Endometrium (tissue), 2 donors: Measurements from ENCODE around the gene LIM2.
"Not testable (repeated sequence)": the region's sequence is repeated elsewhere in the genome, so short reads cannot be mapped to it uniquely, and the experiment has no call there.

ENCODE experiments used
- FAIRE-seq: peaks from 2 replicates; lab custom pipeline; 2012; peaks lifted over from hg19 to GRCh38; lab: Jason Lieb, UNC
- donor health status: control.
- donor health status: control.

Gene LIM2

GRCh38 chr19:51387924-51388389 is at the start of gene LIM2:
Gene LIM2, minus strand, starts transcription at chr19:51387974. Its CDS starts 531 bp downstream, at chr19:51387443.
- no peak for FAIRE-seq

- no peak for FAIRE-seq
Measured at GRCh38 chr19:51434456-51434855, 46.7 kb upstream of the LIM2 start.

- no peak for FAIRE-seq
Measured at GRCh38 chr19:51433043-51433442, 45.3 kb upstream of the LIM2 start.

GRCh38 chr19:51431124-51431523 is 43.4 kb upstream of the LIM2 start:
- FAIRE-seq = no peak

GRCh38 chr19:51430221-51430620 is 42.4 kb upstream of the LIM2 start:
- FAIRE-seq = no peak

- FAIRE-seq = no peak
Measured at GRCh38 chr19:51427201-51427600, 39.4 kb upstream of the LIM2 start.

- no peak for FAIRE-seq
Measured at GRCh38 chr19:51422053-51422448, 34.3 kb upstream of the LIM2 start.

GRCh38 chr19:51421229-51422052 is 33.7 kb upstream of the LIM2 start:
- no peak for FAIRE-seq

GRCh38 chr19:51420511-51420910 is 32.7 kb upstream of the LIM2 start:
- FAIRE-seq = not testable (repeated sequence)

GRCh38 chr19:51418707-51419106 is 30.9 kb upstream of the LIM2 start:
- no peak for FAIRE-seq

- FAIRE-seq = no peak
Measured at GRCh38 chr19:51417810-51418157, 30.0 kb upstream of the LIM2 start.

GRCh38 chr19:51417107-51417809 is 29.5 kb upstream of the LIM2 start, which contains the start of gene SIGLEC10:
Gene SIGLEC10, minus strand, starts transcription at chr19:51417642. Its CDS starts 61 bp downstream, at chr19:51417581.
- no peak for FAIRE-seq

- not testable (repeated sequence) for FAIRE-seq
Measured at GRCh38 chr19:51416422-51416821, 28.6 kb upstream of the LIM2 start.

- FAIRE-seq = no peak
Measured at GRCh38 chr19:51415187-51415586, 27.4 kb upstream of the LIM2 start.

GRCh38 chr19:51410950-51411748 is 23.4 kb upstream of the LIM2 start:
- no peak for FAIRE-seq

GRCh38 chr19:51407511-51408131 is 19.8 kb upstream of the LIM2 start:
- FAIRE-seq = no peak

- FAIRE-seq = no peak
Measured at GRCh38 chr19:51402117-51402516, 14.3 kb upstream of the LIM2 start.

GRCh38 chr19:51399936-51400335 is 12.2 kb upstream of the LIM2 start:
- not testable (repeated sequence) for FAIRE-seq

GRCh38 chr19:51399231-51399630 is 11.5 kb upstream of the LIM2 start:
- no peak for FAIRE-seq

GRCh38 chr19:51398096-51398704 is 10.4 kb upstream of the LIM2 start:
- no peak for FAIRE-seq

- FAIRE-seq = not testable (repeated sequence)
Measured at GRCh38 chr19:51397453-51397852, 9.7 kb upstream of the LIM2 start.

- no peak for FAIRE-seq
Measured at GRCh38 chr19:51396175-51396574, 8.4 kb upstream of the LIM2 start.
